Neural progenitor cell (in vitro differentiated cells): ENCODE measurements around the gene PLXDC2. TPM values are rescaled to one million over a fixed set of nuclear protein-coding genes. Genes with fewer than 3 reads are reported as not detected.

Experiments
- DNase-seq: peaks from one replicate; pipeline ENCODE4 v3.0.0-alpha.2; 2016; ENCODE audit warnings: low spot score
- H2AFZ ChIP-seq: fragments of 200-600 bp; sonication (generic); replicated peaks from 2 replicates; pipeline ENCODE4 v1.6.1; 2016; ENCODE audit warnings: antibody characterized with exemption
- H3F3A ChIP-seq: fragments of 200-600 bp; sonication (generic); 2 replicates; pipeline ENCODE4 v1.6.1; 2016; ENCODE audit warnings: antibody characterized with exemption, low read depth
- H3K27ac ChIP-seq: fragments of 200-600 bp; sonication (generic); 2 replicates; pipeline ENCODE4 v1.5.1; 2016; ENCODE audit warnings: mild to moderate bottlenecking
- H3K27me3 ChIP-seq: fragments of 200-600 bp; sonication (generic); 2 replicates; pipeline ENCODE4 v1.6.1; 2016; ENCODE audit warnings: mild to moderate bottlenecking, moderate library complexity
- H3K36me3 ChIP-seq: fragments of 200-600 bp; sonication (generic); 2 replicates; pipeline ENCODE4 v1.5.1; 2016
- H3K4me1 ChIP-seq: fragments of 200-600 bp; sonication (generic); 2 replicates; pipeline ENCODE4 v1.6.1; 2016; ENCODE audit warnings: mixed run types
- H3K4me2 ChIP-seq: fragments of 200-600 bp; sonication (generic); 2 replicates; pipeline ENCODE4 v1.6.1; 2016
- H3K4me3 ChIP-seq: fragments of 200-600 bp; sonication (generic); 2 replicates; pipeline ENCODE4 v1.5.1; 2016
- H3K79me2 ChIP-seq: fragments of 200-600 bp; sonication (generic); 2 replicates; pipeline ENCODE4 v1.6.1; 2016; ENCODE audit warnings: low read depth
- H3K9ac ChIP-seq: fragments of 200-600 bp; sonication (generic); 2 replicates; pipeline ENCODE4 v1.6.1; 2016
- H3K9me3 ChIP-seq: fragments of 200-600 bp; sonication (generic); 2 replicates; pipeline ENCODE4 v1.5.1; 2016; ENCODE audit warnings: low read depth
- H4K20me1 ChIP-seq: fragments of 200-600 bp; sonication (generic); 2 replicates; pipeline ENCODE4 v1.6.1; 2016; ENCODE audit warnings: low read depth
- H3K27ac Mint-ChIP-seq: 3 replicates; pipeline ENCODE4 v1.8.0; 2021; ENCODE audit warnings: mixed read lengths
- H3K27me3 Mint-ChIP-seq: 2 replicates; pipeline ENCODE4 v1.8.0; 2022; ENCODE audit warnings: low read depth, mild to moderate bottlenecking, inconsistent platforms, moderate library complexity, mixed read lengths; ENCODE audit not compliant: insufficient read depth
- H3K36me3 Mint-ChIP-seq: 3 replicates; pipeline ENCODE4 v1.8.0; 2021; ENCODE audit warnings: mixed read lengths
- H3K4me1 Mint-ChIP-seq: 3 replicates; pipeline ENCODE4 v1.8.0; 2021; ENCODE audit warnings: mixed read lengths
- H3K4me3 Mint-ChIP-seq: 3 replicates; pipeline ENCODE4 v1.8.0; 2021; ENCODE audit warnings: mild to moderate bottlenecking, moderate library complexity, mixed read lengths
- H3K9me3 Mint-ChIP-seq: 3 replicates; pipeline ENCODE4 v1.8.0; 2020; ENCODE audit warnings: mixed read lengths
- EZH2 ChIP-seq: fragments of 200-600 bp; sonication (generic); IDR thresholded peaks from 2 replicates; pipeline ENCODE4 v1.6.1; 2017; ENCODE audit warnings: antibody characterized with exemption, mild to moderate bottlenecking, moderate library complexity
- EZH2phosphoT487 ChIP-seq: fragments of 200-600 bp; sonication (generic); IDR thresholded peaks from 2 replicates; pipeline ENCODE4 v1.6.1; 2017; ENCODE audit warnings: antibody characterized with exemption
- total RNA-seq: library from RNA; depleted of rRNA; stranded (reverse); fragments of >200 nt; gene quantifications from 2 replicates; pipeline ENCODE4 v1.2.3, GENCODE V29; 2015; ENCODE audit warnings: low replicate concordance
- TF ChIP-seq, protein P1 (sequence below): fragments of 200-600 bp; sonication (generic); IDR thresholded peaks from 2 replicates; pipeline ENCODE4 v1.5.1; 2017; ENCODE audit warnings: antibody characterized with exemption, mild to moderate bottlenecking

Gene PLXDC2
- total RNA-seq, 1 donor from 2014 or later = 44.2 TPM

DNA sequence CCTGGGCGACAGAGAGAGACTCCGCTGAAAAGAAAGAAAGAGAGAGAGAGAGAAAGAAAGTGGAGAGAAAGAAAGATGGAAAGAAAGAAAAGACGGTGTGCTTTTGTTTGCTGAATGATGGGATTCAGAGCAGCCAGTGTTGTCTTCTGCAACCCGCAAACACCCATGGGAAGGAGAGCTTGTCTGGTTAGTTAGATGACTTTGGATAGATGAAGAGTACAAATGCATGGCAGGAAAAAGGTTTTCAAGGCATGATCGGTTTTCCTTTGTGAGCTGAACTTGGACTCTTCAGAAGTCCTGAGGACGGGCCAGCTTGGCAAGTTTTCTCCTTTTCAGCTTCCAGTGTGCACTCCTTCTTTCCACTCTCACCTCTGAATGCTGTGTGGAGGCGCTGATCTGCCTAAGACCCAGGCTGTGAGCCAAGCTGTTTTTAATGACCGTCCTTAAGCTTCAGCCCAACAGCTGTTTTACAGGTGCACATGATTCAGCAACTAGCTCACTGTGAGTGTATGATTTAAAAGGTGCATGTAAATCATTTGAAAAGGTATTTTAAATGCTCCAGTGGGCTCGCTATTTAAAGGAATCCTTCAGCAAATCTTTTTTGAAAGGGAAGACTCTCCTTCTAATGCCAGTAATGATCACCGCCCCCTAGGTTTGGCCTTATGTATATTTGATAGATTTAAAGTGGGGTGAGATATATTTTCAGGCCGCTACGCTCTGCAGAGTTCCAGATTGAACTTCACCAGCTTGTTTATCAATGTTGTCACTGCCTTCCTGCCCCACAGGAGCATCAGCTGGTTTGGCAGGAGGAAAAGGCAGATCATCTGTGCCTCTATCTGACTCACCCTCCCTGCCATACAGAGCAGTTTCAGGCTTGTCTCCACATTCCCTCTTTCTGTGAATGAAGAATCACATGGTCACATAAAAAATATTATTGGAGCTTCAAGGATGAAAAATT, 115.0 kb downstream of the PLXDC2 start:
- Histone ChIP-seq H4K20me1 (no peaks in the 10 kb centered on the region), H3K27me3 (no peaks in the 10 kb centered on the region), H3K4me1 (no peaks in the 10 kb centered on the region), H3K9ac (no peak overlapping the region), H3K4me2 (peak overlapping the region; percentile 23), H2AFZ (no peak overlapping the region), H3F3A (no peaks in the 10 kb centered on the region), H3K9me3 (no peaks in the 10 kb centered on the region), H3K4me3 (no peak overlapping the region), H3K27ac (no peak overlapping the region), H3K79me2 (peaks cover 47% of the 10 kb centered on the region), H3K36me3 (no peaks in the 10 kb centered on the region)
- no peak overlapping the region for H3K27ac Mint-ChIP-seq
- peaks cover 9% of the 10 kb centered on the region for H3K36me3 Mint-ChIP-seq
- peaks cover 4% of the 10 kb centered on the region for H3K9me3 Mint-ChIP-seq
- no peak for DNase-seq
- H3K4me3 Mint-ChIP-seq = no peak overlapping the region
- no peak for TF ChIP-seq EZH2
- TF ChIP-seq, protein P1, sequence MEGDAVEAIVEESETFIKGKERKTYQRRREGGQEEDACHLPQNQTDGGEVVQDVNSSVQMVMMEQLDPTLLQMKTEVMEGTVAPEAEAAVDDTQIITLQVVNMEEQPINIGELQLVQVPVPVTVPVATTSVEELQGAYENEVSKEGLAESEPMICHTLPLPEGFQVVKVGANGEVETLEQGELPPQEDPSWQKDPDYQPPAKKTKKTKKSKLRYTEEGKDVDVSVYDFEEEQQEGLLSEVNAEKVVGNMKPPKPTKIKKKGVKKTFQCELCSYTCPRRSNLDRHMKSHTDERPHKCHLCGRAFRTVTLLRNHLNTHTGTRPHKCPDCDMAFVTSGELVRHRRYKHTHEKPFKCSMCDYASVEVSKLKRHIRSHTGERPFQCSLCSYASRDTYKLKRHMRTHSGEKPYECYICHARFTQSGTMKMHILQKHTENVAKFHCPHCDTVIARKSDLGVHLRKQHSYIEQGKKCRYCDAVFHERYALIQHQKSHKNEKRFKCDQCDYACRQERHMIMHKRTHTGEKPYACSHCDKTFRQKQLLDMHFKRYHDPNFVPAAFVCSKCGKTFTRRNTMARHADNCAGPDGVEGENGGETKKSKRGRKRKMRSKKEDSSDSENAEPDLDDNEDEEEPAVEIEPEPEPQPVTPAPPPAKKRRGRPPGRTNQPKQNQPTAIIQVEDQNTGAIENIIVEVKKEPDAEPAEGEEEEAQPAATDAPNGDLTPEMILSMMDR = no peak
- TF ChIP-seq EZH2phosphoT487 = no peak
- peaks cover 2% of the 10 kb centered on the region for H3K27me3 Mint-ChIP-seq
- H3K4me1 Mint-ChIP-seq = peaks cover 16% of the 10 kb centered on the region

DNA sequence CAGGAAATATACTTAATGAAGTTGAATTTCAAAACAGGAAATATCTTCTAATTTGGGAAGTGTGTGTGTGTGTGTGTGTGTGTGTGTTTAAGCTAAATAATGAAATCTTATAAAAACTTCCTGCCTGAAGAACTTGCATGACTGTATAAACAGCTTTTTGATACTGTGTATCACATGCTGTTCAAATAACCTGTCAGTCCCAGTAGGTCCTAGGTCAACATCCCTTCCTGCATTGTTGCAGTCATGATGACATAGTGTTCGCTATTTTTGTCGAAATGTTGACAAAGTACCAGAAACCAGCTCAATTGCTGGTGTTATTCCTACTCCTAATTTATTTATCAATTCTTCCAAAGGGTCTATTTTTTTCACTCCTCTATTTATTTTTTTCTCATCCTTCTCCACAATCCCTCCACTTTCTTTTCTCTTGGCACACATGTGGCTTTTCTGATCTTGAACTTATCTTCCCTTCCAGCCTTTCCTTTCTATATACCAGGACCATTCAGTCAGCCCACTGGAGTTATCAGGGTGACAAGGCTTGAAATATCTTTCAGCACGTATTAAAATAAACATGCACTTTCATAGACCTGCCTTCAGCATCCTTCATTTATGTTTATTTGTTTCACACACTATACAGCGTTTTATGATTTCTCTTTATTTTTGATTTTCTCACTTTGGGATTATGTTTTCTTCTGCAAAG, 115.8 kb downstream of the PLXDC2 start:
- Histone ChIP-seq H4K20me1 (no peaks in the 10 kb centered on the region), H3K9me3 (no peaks in the 10 kb centered on the region), H3K9ac (no peak overlapping the region), H3K27ac (no peak overlapping the region), H3F3A (no peaks in the 10 kb centered on the region), H3K36me3 (no peaks in the 10 kb centered on the region), H3K4me2 (no peak overlapping the region), H2AFZ (no peak overlapping the region), H3K27me3 (no peaks in the 10 kb centered on the region), H3K79me2 (peaks cover 42% of the 10 kb centered on the region), H3K4me3 (no peak overlapping the region), H3K4me1 (no peaks in the 10 kb centered on the region)
- peaks cover 2% of the 10 kb centered on the region for H3K9me3 Mint-ChIP-seq
- H3K27me3 Mint-ChIP-seq = peaks cover 2% of the 10 kb centered on the region
- DNase-seq = no peak
- peaks cover 9% of the 10 kb centered on the region for H3K36me3 Mint-ChIP-seq
- TF ChIP-seq EZH2phosphoT487 (no peak), EZH2 (no peak)
- TF ChIP-seq, protein P1 = no peak
- H3K4me3 Mint-ChIP-seq = no peak overlapping the region
- H3K4me1 Mint-ChIP-seq = peaks cover 16% of the 10 kb centered on the region
- no peak overlapping the region for H3K27ac Mint-ChIP-seq

GRCh38 chr10:19932806-19933371, 116.7 kb downstream of the PLXDC2 start:
- Histone ChIP-seq H3K27ac (no peak overlapping the region), H3F3A (no peaks in the 10 kb centered on the region), H3K27me3 (no peaks in the 10 kb centered on the region), H3K36me3 (no peaks in the 10 kb centered on the region), H3K79me2 (peaks cover 41% of the 10 kb centered on the region), H3K4me1 (no peaks in the 10 kb centered on the region), H4K20me1 (no peaks in the 10 kb centered on the region), H3K4me2 (no peak overlapping the region), H3K9ac (no peak overlapping the region), H2AFZ (no peak overlapping the region), H3K4me3 (no peak overlapping the region), H3K9me3 (no peaks in the 10 kb centered on the region)
- Mint-ChIP-seq H3K36me3 (peaks cover 9% of the 10 kb centered on the region), H3K4me1 (peaks cover 18% of the 10 kb centered on the region), H3K4me3 (no peak overlapping the region), H3K27me3 (no peaks in the 10 kb centered on the region), H3K9me3 (no peaks in the 10 kb centered on the region), H3K27ac (no peak overlapping the region)
- TF ChIP-seq, protein P1 = no peak
- no peak for TF ChIP-seq EZH2
- DNase-seq = no peak
